Left renal pelvis (tissue), 4 donors: Measurements from ENCODE around the gene OR6X1. TPM values are rescaled to one million over a fixed set of nuclear protein-coding genes. Genes with fewer than 3 reads are reported as not detected.
"Not testable (repeated sequence)": the region's sequence is repeated elsewhere in the genome, so short reads cannot be mapped to it uniquely, and the experiment has no call there.

ENCODE experiments used
- DNase-seq, 4 donors: peaks; one replicate each; pipeline ENCODE4 v3.0.0-alpha.2; 2013; ENCODE audit warnings: low read depth in 4 of 4, low spot score in 3 of 4
- polyA plus RNA-seq, 4 donors: library from polyadenylated mRNA; unstranded; fragments of 120-200 nt; gene quantifications; one replicate each; pipeline ENCODE4 v1.2.1, GENCODE V29; 2013; ENCODE audit not compliant: insufficient read length in 4 of 4

OR6X1 gene
- polyA plus RNA-seq, 4 donors, result not detected

GRCh38 chr11:123755344-123755743, 1.0 kb upstream of the OR6X1 start:
- DNase-seq, result no peak

- DNase-seq, result no peak
Observed at GRCh38 chr11:123753110-123753509, 1.2 kb downstream of the OR6X1 start.

- no peak for DNase-seq
Observed at GRCh38 chr11:123751781-123752180, 2.5 kb downstream of the OR6X1 start.

GRCh38 chr11:123748349-123748748, 6.0 kb downstream of the OR6X1 start:
- not testable (repeated sequence) for DNase-seq

- no peak for DNase-seq
Observed at GRCh38 chr11:123745764-123746451, 8.4 kb downstream of the OR6X1 start.

- no peak for DNase-seq
Observed at GRCh38 chr11:123742724-123743120, 11.6 kb downstream of the OR6X1 start.

GRCh38 chr11:123742031-123742723, 12.1 kb downstream of the OR6X1 start:
- peak in 1 of 4 donors; percentile 1 for DNase-seq

- DNase-seq, result peak; percentile 77 to 85 (median 80)
Observed at GRCh38 chr11:123741159-123742030, 12.9 kb downstream of the OR6X1 start, which contains the start of gene ZNF202. Gene ZNF202 (minus strand): TSS chr11:123741660. CDS start chr11:123730888, 10,772 bp downstream.

- DNase-seq, result no peak
Observed at GRCh38 chr11:123740787-123741158, 13.5 kb downstream of the OR6X1 start.

- no peak for DNase-seq
Observed at GRCh38 chr11:123738374-123738773, 15.9 kb downstream of the OR6X1 start.

GRCh38 chr11:123736769-123737168, 17.5 kb downstream of the OR6X1 start:
- DNase-seq, result no peak

GRCh38 chr11:123729602-123730001, 24.7 kb downstream of the OR6X1 start:
- no peak for DNase-seq

GRCh38 chr11:123725995-123726655, 28.2 kb downstream of the OR6X1 start:
- DNase-seq, result no peak

- DNase-seq, result no peak
Observed at GRCh38 chr11:123719452-123719851, 34.9 kb downstream of the OR6X1 start.

GRCh38 chr11:123718469-123718868, 35.8 kb downstream of the OR6X1 start:
- DNase-seq, result no peak

- no peak for DNase-seq
Observed at GRCh38 chr11:123718063-123718462, 36.3 kb downstream of the OR6X1 start.

- DNase-seq, result not testable (repeated sequence)
Observed at GRCh38 chr11:123712627-123713026, 41.7 kb downstream of the OR6X1 start.

GRCh38 chr11:123707606-123708205, 46.6 kb downstream of the OR6X1 start:
- DNase-seq, result peak in 3 of 4 donors; percentile 31 to 50 (median 37)

- DNase-seq, result no peak
Observed at GRCh38 chr11:123707206-123707605, 47.1 kb downstream of the OR6X1 start.

- no peak for DNase-seq
Observed at GRCh38 chr11:123704341-123704740, 50.0 kb downstream of the OR6X1 start.
